ENCODE results near the gene NEURL2. TPM values are rescaled to one million over a fixed set of nuclear protein-coding genes. Genes with fewer than 3 reads are reported as not detected.

NEURL2 gene
- total RNA-seq, result 6.1 and 6.5 TPM in 2 replicates

GRCh38 chr20:45890985-45891983, at the start of gene NEURL2, which contains the start of gene CTSA:
TSS of gene NEURL2 (minus strand) at chr20:45891208. CDS start at chr20:45890991, 217 bp downstream.
TSS of gene CTSA (plus strand) at chr20:45891335. CDS start at chr20:45891569, 234 bp downstream.

GRCh38 chr20:45934586-45935415, 43.8 kb upstream of the NEURL2 start, which contains the start of gene PCIF1:
TSS of gene PCIF1 (plus strand) at chr20:45934683. CDS start at chr20:45939000, 4,317 bp downstream.

GRCh38 chr20:45911486-45912343, 20.7 kb upstream of the NEURL2 start, which contains the start of gene PLTP:
TSS of gene PLTP (minus strand) at chr20:45912155. CDS start at chr20:45911452, 703 bp downstream.

GRCh38 chr20:45887346-45887715, 3.7 kb downstream of the NEURL2 start, which contains the start of gene SPATA25:
TSS of gene SPATA25 (minus strand) at chr20:45887622. CDS start at chr20:45887590, 32 bp downstream.

GRCh38 chr20:45880988-45881788, 9.8 kb downstream of the NEURL2 start, which contains the start of gene ZSWIM1:
TSS of gene ZSWIM1 (plus strand) at chr20:45881227. CDS start at chr20:45882593, 1,366 bp downstream.

GRCh38 chr20:45857114-45857881, 33.7 kb downstream of the NEURL2 start, which contains the start of the genes ACOT8 and ZSWIM3:
TSS of gene ACOT8 (minus strand) at chr20:45857392. CDS start at chr20:45857315, 77 bp downstream.
TSS of gene ZSWIM3 (plus strand) at chr20:45857614. CDS start at chr20:45857826, 212 bp downstream.

Other genes starting within 250 kb of the NEURL2 start
- gene WFDC11, start 221.0 kb downstream of the NEURL2 start, total RNA-seq, result not detected in 2 replicates
- not detected in 2 replicates for gene WFDC13, start 189.2 kb downstream of the NEURL2 start, total RNA-seq
- gene WFDC10B, start 186.2 kb downstream of the NEURL2 start, total RNA-seq, result not detected in 2 replicates
- gene SPINT4, start 168.9 kb downstream of the NEURL2 start, total RNA-seq, result not detected in 2 replicates
- 0.44 and 0.50 TPM in 2 replicates for gene WFDC3, start 99.3 kb downstream of the NEURL2 start, total RNA-seq
- 18.5 and 27.4 TPM in 2 replicates for gene DNTTIP1, start 99.3 kb downstream of the NEURL2 start, total RNA-seq
- 17.6 and 46.8 TPM in 2 replicates for gene UBE2C, start 78.6 kb downstream of the NEURL2 start, total RNA-seq
- 0.12 and 0.44 TPM in 2 replicates for gene TNNC2, start 63.9 kb downstream of the NEURL2 start, total RNA-seq
- gene SNX21, start 57.4 kb downstream of the NEURL2 start, total RNA-seq, result 58.0 and 65.3 TPM in 2 replicates
- 33.4 and 41.5 TPM in 2 replicates for gene ACOT8, start 33.8 kb downstream of the NEURL2 start, total RNA-seq
- 4.9 and 5.4 TPM in 2 replicates for gene ZSWIM3, start 33.6 kb downstream of the NEURL2 start, total RNA-seq
- gene ZSWIM1, start 10.0 kb downstream of the NEURL2 start, total RNA-seq, result 3.3 and 4.0 TPM in 2 replicates
- gene SPATA25, start 3.6 kb downstream of the NEURL2 start, total RNA-seq, result 0.62 and 1.5 TPM in 2 replicates
- 50.4 and 69.5 TPM in 2 replicates for gene CTSA, start 127 bp upstream of the NEURL2 start, total RNA-seq
- gene PLTP, start 20.9 kb upstream of the NEURL2 start, total RNA-seq, result 7.0 and 23.5 TPM in 2 replicates
- 11.5 and 12.9 TPM in 2 replicates for gene PCIF1, start 43.5 kb upstream of the NEURL2 start, total RNA-seq
- 13.6 and 17.9 TPM in 2 replicates for gene ZNF335, start 81.0 kb upstream of the NEURL2 start, total RNA-seq
- gene MMP9, start 117.7 kb upstream of the NEURL2 start, total RNA-seq, result under 0.01 and 0.77 TPM in 2 replicates
- under 0.01 TPM in 1 of 2 replicates, not detected in the other for gene SLC12A5, start 138.0 kb upstream of the NEURL2 start, total RNA-seq
- gene NCOA5, start 198.8 kb upstream of the NEURL2 start, total RNA-seq, result 9.2 and 11.1 TPM in 2 replicates
- 1.1 and 2.0 TPM in 2 replicates for gene CD40, start 227.1 kb upstream of the NEURL2 start, total RNA-seq

All from uterine smooth muscle cell (primary cell).